ENCODE data around the gene KREMEN2.

The KREMEN2 gene

GRCh38 chr16:2964475-2965336, 631 bp downstream of the KREMEN2 start:
- peak; percentile 92 for DNase-seq (ENCODE audit: low spot score)

GRCh38 chr16:2966043-2966807, 2.1 kb downstream of the KREMEN2 start:
- no peak for DNase-seq (ENCODE audit: low spot score)

GRCh38 chr16:2966808-2967191, 2.7 kb downstream of the KREMEN2 start:
- no peak for DNase-seq (ENCODE audit: low spot score)

GRCh38 chr16:2967211-2967631, 3.1 kb downstream of the KREMEN2 start:
- DNase-seq (ENCODE audit: low spot score) = no peak

GRCh38 chr16:2967721-2968161, 3.7 kb downstream of the KREMEN2 start:
- no peak for DNase-seq (ENCODE audit: low spot score)

- no peak for DNase-seq (ENCODE audit: low spot score)
These were observed 4.3 kb downstream of the KREMEN2 start for GRCh38 chr16:2968368-2968737.

- peak; percentile 90 for DNase-seq (ENCODE audit: low spot score)
These were observed 4.9 kb downstream of the KREMEN2 start, which contains the start of gene PAQR4 for GRCh38 chr16:2968738-2969544. Gene PAQR4 (plus strand): TSS chr16:2969348. CDS start chr16:2969675, 327 bp downstream.

GRCh38 chr16:2969545-2970521, 5.8 kb downstream of the KREMEN2 start:
- peak; percentile 69 for DNase-seq (ENCODE audit: low spot score)

- no peak for DNase-seq (ENCODE audit: low spot score)
These were observed 6.5 kb downstream of the KREMEN2 start for GRCh38 chr16:2970563-2970962.

- DNase-seq (ENCODE audit: low spot score) = no peak
These were observed 7.3 kb downstream of the KREMEN2 start for GRCh38 chr16:2971134-2971984.

- DNase-seq (ENCODE audit: low spot score) = no peak
These were observed 8.1 kb downstream of the KREMEN2 start for GRCh38 chr16:2971985-2972784.

- no peak for DNase-seq (ENCODE audit: low spot score)
These were observed 9.0 kb downstream of the KREMEN2 start for GRCh38 chr16:2973093-2973492.

- DNase-seq (ENCODE audit: low spot score) = no peak
These were observed 9.7 kb downstream of the KREMEN2 start for GRCh38 chr16:2973605-2974318.

- no peak for DNase-seq (ENCODE audit: low spot score)
These were observed 10.4 kb downstream of the KREMEN2 start for GRCh38 chr16:2974319-2975056.

GRCh38 chr16:2975161-2975795, 11.2 kb downstream of the KREMEN2 start:
- DNase-seq (ENCODE audit: low spot score) = no peak

GRCh38 chr16:2976201-2976600, 12.1 kb downstream of the KREMEN2 start:
- no peak for DNase-seq (ENCODE audit: low spot score)

GRCh38 chr16:2976673-2977072, 12.6 kb downstream of the KREMEN2 start:
- DNase-seq (ENCODE audit: low spot score) = no peak
